Panc1 (cell line): ENCODE measurements around the gene FGR. TPM values are rescaled to one million over a fixed set of nuclear protein-coding genes. Genes with fewer than 3 reads are reported as not detected.

ENCODE experiments used
- ATAC-seq: fragments of 200-7000 bp; cut with Tn5 transposase; 2 replicates; pipeline ENCODE4 v1.9.1; 2020; ENCODE audit warnings: mild to moderate bottlenecking, moderate library complexity
- BruUV-seq: library from RNA; stranded (reverse); fragments of 400-500 nt; replicated peaks from 2 replicates; lab custom pipeline; 2021; lab: Mats Ljungman, UMichigan
- CTCF ChIA-PET: fragments of 300-600 bp; sonication (Branson Sonifier 250); formaldehyde crosslinking; loops from one replicate; lab custom pipeline; 2022; ENCODE audit warnings: antibody characterized with exemption; lab: Charles Lee
- POLR2A ChIA-PET: fragments of 300-600 bp; sonication (Branson Sonifier 250); formaldehyde crosslinking; loops from one replicate; lab custom pipeline; 2022; ENCODE audit warnings: antibody characterized with exemption; lab: Charles Lee
- DNase-seq: peaks from one replicate; pipeline ENCODE4 v3.0.0-alpha.2; 2010; ENCODE audit warnings: low read depth, low spot score
- H3K27ac ChIP-seq: 2 replicates; pipeline ENCODE4 v1.5.1; 2011; ENCODE audit warnings: mild to moderate bottlenecking, low read length, inconsistent platforms
- H3K27me3 ChIP-seq: fragments of 200-500 bp; sonication (Bioruptor generic); 2 replicates; pipeline ENCODE4 v1.6.0; 2014; ENCODE audit warnings: low read length, inconsistent platforms; ENCODE audit not compliant: control insufficient read depth, insufficient read depth
- H3K36me3 ChIP-seq: fragments of 200-500 bp; sonication (Bioruptor generic); 2 replicates; pipeline ENCODE4 v1.5.1; 2014; ENCODE audit warnings: inconsistent platforms, mild to moderate bottlenecking, low read length, moderate library complexity; ENCODE audit not compliant: control insufficient read depth, insufficient read depth
- H3K4me1 ChIP-seq: 2 replicates; pipeline ENCODE4 v1.5.1; 2011; ENCODE audit warnings: inconsistent platforms, mild to moderate bottlenecking, low read length, moderate library complexity; ENCODE audit not compliant: control insufficient read depth, insufficient read depth
- H3K4me3 ChIP-seq, 2 experiments: 2 replicates each; pipeline ENCODE4 v1.5.1; 2011 to 2012; ENCODE audit warnings: low read depth in 2 of 2, low read length in 2 of 2, mild to moderate bottlenecking in 2 of 2, inconsistent platforms in 1 of 2, moderate library complexity in 1 of 2
- H3K9me3 ChIP-seq: fragments of 200-500 bp; sonication (Bioruptor generic); 2 replicates; pipeline ENCODE4 v1.5.1; 2014; ENCODE audit warnings: low read depth, mild to moderate bottlenecking, inconsistent platforms, low read length, moderate library complexity; ENCODE audit not compliant: control insufficient read depth, insufficient read depth
- POLR2AphosphoS5 ChIP-seq: IDR thresholded peaks from 2 replicates; pipeline ENCODE4 v1.6.1; 2012; ENCODE audit warnings: mild to moderate bottlenecking, low read depth, low read length, moderate library complexity
- SIN3A ChIP-seq: IDR thresholded peaks from 2 replicates; pipeline ENCODE4 v1.6.1; 2012; ENCODE audit warnings: low read depth, mild to moderate bottlenecking, low read length, moderate library complexity, borderline replicate concordance; ENCODE audit not compliant: insufficient read depth
- TCF7L2 ChIP-seq: IDR thresholded peaks from 2 replicates; pipeline ENCODE4 v1.6.1; 2011; ENCODE audit warnings: mild to moderate bottlenecking, low read depth, low read length, inconsistent platforms
- in situ Hi-C: cut with HindIII; loops from 2 replicates; pipeline ENCODE4 v1.10.0; 2016; ENCODE audit warnings: low sequenced_read_pairs, low pct_unique_long_range_greater_than_20kb
- intact Hi-C: fragments of 100-400 bp; cut with micrococcal nuclease; formaldehyde crosslinking; loops from one replicate; pipeline ENCODE4 v1.10.0; 2022; ENCODE audit not compliant: unreplicated experiment
- total RNA-seq: library from RNA; stranded (reverse); gene quantifications from one replicate; pipeline ENCODE4 v1.2.1, GENCODE V29; 2021; ENCODE audit not compliant: unreplicated experiment
- TF ChIP-seq, protein P1 (sequence below), 2 experiments: IDR thresholded peaks; 2 replicates each; pipeline ENCODE4 v1.6.1; 2011 to 2012; ENCODE audit warnings: low read depth in 2 of 2, control low read depth in 1 of 2, low read length in 1 of 2, mild to moderate bottlenecking in 1 of 2, moderate library complexity in 1 of 2; ENCODE audit not compliant: insufficient read depth in 1 of 2
- TF ChIP-seq, protein P2 (sequence below): fragments of 450-650 bp; IDR thresholded peaks from 2 replicates; pipeline ENCODE4 v1.5.1; 2017; ENCODE audit warnings: mild to moderate bottlenecking

FGR gene
- total RNA-seq, 1 experiment from 2014 or later, result 0.18 TPM

DNA sequence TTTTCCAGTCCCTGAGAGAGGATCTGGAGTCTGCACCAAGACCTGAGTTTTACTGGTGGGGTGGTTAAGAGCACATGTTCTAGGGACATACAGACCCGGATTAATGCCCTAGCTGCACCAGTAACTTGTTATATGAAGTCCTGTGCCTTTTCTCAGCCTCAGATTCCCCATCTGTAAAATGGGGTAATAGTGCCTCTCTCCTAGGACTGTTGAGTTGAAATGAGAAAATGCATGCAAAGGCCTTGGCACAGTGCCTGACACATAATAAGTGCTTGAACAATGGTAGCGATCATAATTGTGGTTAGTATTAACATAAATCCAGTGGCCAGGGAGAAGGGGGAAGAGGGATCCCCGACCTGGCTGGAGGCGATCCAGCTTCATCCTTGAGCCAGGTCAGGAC lies 43.4 kb downstream of the FGR start:
- BruUV-seq, result no TSS peak
- CTCF ChIA-PET, result interaction anchor here (1.3 kb wide), 1 partner anchor 34 kb away, joined by 3 read pairs; no protein-coding TSS in a partner anchor
- ATAC-seq (no peak), DNase-seq (no peak)
- H3K4me1 ChIP-seq, result peaks cover 72% of the 10 kb centered on the region
- H3K27me3 ChIP-seq, result no peaks in the 10 kb centered on the region
- no peaks in the 10 kb centered on the region for H3K9me3 ChIP-seq
- no peaks in the 10 kb centered on the region for H3K36me3 ChIP-seq
- peak overlapping the region; percentile 71; the same call in 1 of the 2 replicates for H3K27ac ChIP-seq
- intact Hi-C loops, result no loop called here
- POLR2A ChIA-PET, result no interaction called here
- no peak overlapping the region for H3K4me3 ChIP-seq
- in situ Hi-C loops, result no loop called here
- TF ChIP-seq, protein P1, sequence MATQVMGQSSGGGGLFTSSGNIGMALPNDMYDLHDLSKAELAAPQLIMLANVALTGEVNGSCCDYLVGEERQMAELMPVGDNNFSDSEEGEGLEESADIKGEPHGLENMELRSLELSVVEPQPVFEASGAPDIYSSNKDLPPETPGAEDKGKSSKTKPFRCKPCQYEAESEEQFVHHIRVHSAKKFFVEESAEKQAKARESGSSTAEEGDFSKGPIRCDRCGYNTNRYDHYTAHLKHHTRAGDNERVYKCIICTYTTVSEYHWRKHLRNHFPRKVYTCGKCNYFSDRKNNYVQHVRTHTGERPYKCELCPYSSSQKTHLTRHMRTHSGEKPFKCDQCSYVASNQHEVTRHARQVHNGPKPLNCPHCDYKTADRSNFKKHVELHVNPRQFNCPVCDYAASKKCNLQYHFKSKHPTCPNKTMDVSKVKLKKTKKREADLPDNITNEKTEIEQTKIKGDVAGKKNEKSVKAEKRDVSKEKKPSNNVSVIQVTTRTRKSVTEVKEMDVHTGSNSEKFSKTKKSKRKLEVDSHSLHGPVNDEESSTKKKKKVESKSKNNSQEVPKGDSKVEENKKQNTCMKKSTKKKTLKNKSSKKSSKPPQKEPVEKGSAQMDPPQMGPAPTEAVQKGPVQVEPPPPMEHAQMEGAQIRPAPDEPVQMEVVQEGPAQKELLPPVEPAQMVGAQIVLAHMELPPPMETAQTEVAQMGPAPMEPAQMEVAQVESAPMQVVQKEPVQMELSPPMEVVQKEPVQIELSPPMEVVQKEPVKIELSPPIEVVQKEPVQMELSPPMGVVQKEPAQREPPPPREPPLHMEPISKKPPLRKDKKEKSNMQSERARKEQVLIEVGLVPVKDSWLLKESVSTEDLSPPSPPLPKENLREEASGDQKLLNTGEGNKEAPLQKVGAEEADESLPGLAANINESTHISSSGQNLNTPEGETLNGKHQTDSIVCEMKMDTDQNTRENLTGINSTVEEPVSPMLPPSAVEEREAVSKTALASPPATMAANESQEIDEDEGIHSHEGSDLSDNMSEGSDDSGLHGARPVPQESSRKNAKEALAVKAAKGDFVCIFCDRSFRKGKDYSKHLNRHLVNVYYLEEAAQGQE (IDR thresholded peaks at IDR 0.05; ENCODE audit: insufficient read depth in 1 of 2, low read depth in 2 of 2, low read length in 1 of 2), result no peak

DNA sequence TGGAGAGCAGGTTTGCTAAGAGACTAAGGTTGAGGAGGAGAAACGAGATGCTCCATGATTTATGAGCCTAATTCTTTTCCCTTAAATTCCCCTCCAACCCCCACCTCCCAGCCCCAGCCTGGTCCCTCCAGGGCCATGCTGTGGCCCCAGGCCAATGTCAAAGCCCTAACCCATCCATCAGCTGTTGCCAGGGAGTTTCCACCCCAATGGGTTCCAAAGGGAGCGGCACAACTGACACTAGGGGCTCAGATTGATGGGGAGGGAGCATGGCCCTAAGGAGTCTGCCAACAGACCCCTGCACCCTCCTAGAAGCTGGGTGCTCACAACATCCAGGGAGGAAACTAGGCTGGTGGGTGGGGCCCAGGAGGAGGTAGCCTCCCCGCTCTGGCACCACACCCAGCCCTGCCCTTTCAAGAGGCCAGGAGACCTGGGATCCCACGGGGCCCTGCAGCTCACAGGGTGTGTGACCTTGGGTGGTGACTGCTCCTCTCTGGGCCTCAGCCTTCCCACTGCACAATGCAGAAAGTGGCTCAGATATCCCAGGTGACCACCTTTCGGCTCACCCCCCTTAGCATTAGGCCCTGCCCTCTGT lies 44.0 kb downstream of the FGR start:
- CTCF ChIA-PET, result interaction anchor here (0.7 to 1.0 kb wide), 2 partner anchors 18 to 34 kb away, joined by 4 to 12 read pairs; no protein-coding TSS in a partner anchor
- Histone ChIP-seq H3K9me3 (no peaks in the 10 kb centered on the region), H3K27me3 (no peaks in the 10 kb centered on the region), H3K36me3 (no peaks in the 10 kb centered on the region), H3K4me3 (no peak overlapping the region), H3K27ac (peak overlapping the region; percentile 71; the same call in 1 of the 2 replicates), H3K4me1 (peaks cover 72% of the 10 kb centered on the region)
- ATAC-seq, result peak; percentile 22
- DNase-seq, result no peak
- intact Hi-C loops, result no loop called here
- TF ChIP-seq SIN3A (no peak), POLR2AphosphoS5 (no peak), TCF7L2 (no peak)
- in situ Hi-C loops, result no loop called here
- POLR2A ChIA-PET, result no interaction called here
- BruUV-seq, result no TSS peak

DNA sequence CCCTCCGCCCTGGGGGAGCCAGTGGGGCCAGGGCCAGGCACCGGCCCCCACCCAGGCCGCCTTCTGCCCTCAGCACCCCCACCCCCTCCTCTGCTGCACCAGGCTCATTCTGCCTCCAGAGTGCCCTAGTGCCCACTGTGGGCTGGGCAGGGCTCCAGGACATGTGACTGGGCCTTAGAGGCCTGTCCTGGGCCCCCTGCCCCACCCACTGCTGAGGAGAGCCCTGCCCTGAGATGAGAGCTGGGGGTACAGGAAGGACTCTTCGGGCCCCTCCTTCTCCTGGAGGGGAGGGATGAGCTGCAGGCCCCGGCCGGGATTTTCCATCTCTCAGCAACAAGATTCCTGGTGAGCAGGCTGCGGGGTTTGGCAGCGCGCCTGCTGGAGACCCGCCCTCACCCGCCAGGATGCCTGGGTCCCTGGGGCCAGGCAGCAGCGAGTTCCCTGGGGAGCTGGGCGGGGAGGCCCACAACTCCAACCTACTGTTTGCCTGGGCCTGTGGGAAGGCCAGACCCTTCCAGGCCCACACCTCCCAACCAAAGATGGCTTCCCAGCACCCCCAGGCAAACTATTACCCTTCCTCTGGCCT lies 45.1 kb downstream of the FGR start:
- CTCF ChIA-PET, result interaction anchor here (0.6 to 1.0 kb wide), 2 partner anchors 33 to 112 kb away, joined by 4 read pairs; no protein-coding TSS in a partner anchor
- POLR2A ChIA-PET, result interaction anchor here (0.6 kb wide), 1 partner anchor 11 kb away, joined by 4 read pairs; no protein-coding TSS in a partner anchor
- DNase-seq (no peak), ATAC-seq (peak; percentile 45)
- Histone ChIP-seq H3K36me3 (no peaks in the 10 kb centered on the region), H3K9me3 (no peaks in the 10 kb centered on the region), H3K27ac (peak overlapping the region; percentile 71), H3K27me3 (no peaks in the 10 kb centered on the region), H3K4me3 (no peak overlapping the region), H3K4me1 (peaks cover 65% of the 10 kb centered on the region)
- TF ChIP-seq TCF7L2 (no peak), POLR2AphosphoS5 (no peak), SIN3A (no peak)
- TF ChIP-seq, protein P2, sequence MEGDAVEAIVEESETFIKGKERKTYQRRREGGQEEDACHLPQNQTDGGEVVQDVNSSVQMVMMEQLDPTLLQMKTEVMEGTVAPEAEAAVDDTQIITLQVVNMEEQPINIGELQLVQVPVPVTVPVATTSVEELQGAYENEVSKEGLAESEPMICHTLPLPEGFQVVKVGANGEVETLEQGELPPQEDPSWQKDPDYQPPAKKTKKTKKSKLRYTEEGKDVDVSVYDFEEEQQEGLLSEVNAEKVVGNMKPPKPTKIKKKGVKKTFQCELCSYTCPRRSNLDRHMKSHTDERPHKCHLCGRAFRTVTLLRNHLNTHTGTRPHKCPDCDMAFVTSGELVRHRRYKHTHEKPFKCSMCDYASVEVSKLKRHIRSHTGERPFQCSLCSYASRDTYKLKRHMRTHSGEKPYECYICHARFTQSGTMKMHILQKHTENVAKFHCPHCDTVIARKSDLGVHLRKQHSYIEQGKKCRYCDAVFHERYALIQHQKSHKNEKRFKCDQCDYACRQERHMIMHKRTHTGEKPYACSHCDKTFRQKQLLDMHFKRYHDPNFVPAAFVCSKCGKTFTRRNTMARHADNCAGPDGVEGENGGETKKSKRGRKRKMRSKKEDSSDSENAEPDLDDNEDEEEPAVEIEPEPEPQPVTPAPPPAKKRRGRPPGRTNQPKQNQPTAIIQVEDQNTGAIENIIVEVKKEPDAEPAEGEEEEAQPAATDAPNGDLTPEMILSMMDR, result no peak
- TF ChIP-seq, protein P1 (IDR thresholded peaks at IDR 0.05; ENCODE audit: insufficient read depth in 1 of 2, low read depth in 2 of 2, low read length in 1 of 2), result no peak
- in situ Hi-C loops (no loop called here), intact Hi-C loops (no loop called here)
- BruUV-seq, result no TSS peak
